Adrenal gland (tissue), 12 donors: ENCODE results near the gene NLRP9. TPM values are rescaled to one million over a fixed set of nuclear protein-coding genes. Genes with fewer than 3 reads are reported as not detected.

Experiments used
- DNase-seq, 7 donors: peaks; one replicate each; pipeline ENCODE4 v3.0.0-alpha.2; 2019 to 2020
- H3K27ac ChIP-seq, 5 donors: fragments of 200-600 bp; sonication (generic) in 4 of 5; 1 replicate in 3 of 5; 2 replicates in 2 of 5; pipeline versions ENCODE4 v1.5.1 to v1.8.0; 2016 to 2020; ENCODE audit warnings: mild to moderate bottlenecking in 1 of 5
- H3K27me3 ChIP-seq: fragments of 200-600 bp; 2 replicates; pipeline ENCODE4 v1.8.0; 2021
- H3K36me3 ChIP-seq, 2 donors: fragments of 200-600 bp; replicated peaks in 1 of 2; 1 replicate in 1 of 2; 2 replicates in 1 of 2; pipeline versions ENCODE4 v1.5.1 to v1.8.0; 2018 to 2022
- H3K4me1 ChIP-seq, 2 donors: fragments of 200-600 bp; replicated peaks in 1 of 2; 1 replicate in 1 of 2; 2 replicates in 1 of 2; pipeline versions ENCODE4 v1.5.1 to v1.8.0; 2018 to 2021
- H3K4me3 ChIP-seq, 4 donors: fragments of 200-600 bp; sonication (generic) in 3 of 4; one replicate each; pipeline ENCODE4 v1.5.1; 2016 to 2018
- H3K9me3 ChIP-seq, 3 donors: fragments of 200-600 bp; sonication (generic) in 1 of 3; replicated peaks in 1 of 3; 1 replicate in 2 of 3; 2 replicates in 1 of 3; pipeline versions ENCODE4 v1.5.1 to v1.8.0; 2016 to 2021
- CTCF ChIP-seq, 6 experiments: fragments of 450-650 bp in 4 of 6; fragments of 200-600 bp in 2 of 6; sonication (generic) in 1 of 6; IDR thresholded peaks; 1 replicate in 5 of 6; 2 replicates in 1 of 6; pipeline versions ENCODE4 v1.5.1 to v1.8.0; 2016 to 2021; ENCODE audit warnings: antibody characterized with exemption in 6 of 6, mild to moderate bottlenecking in 2 of 6, moderate library complexity in 1 of 6
- POLR2A ChIP-seq, 2 donors: fragments of 450-650 bp; IDR thresholded peaks; one replicate each; pipeline ENCODE4 v1.6.1; 2017; ENCODE audit warnings: antibody characterized with exemption in 2 of 2, mild to moderate bottlenecking in 2 of 2, moderate library complexity in 1 of 2
- WGBS, 4 donors: extraction: QIAGEN DNeasy Blood & Tissue Kit in 2 of 4; methylation state at CpG; one replicate each; pipeline versions ENCODE4 v1.1.5 to v1.1.7; 2013 to 2017; 5-methylcytosine and 5-hydroxymethylcytosine counted together
- intact Hi-C, 2 donors: fragments of 100-400 bp; cut with DNase I; formaldehyde crosslinking; loops; one replicate each; pipeline versions ENCODE4 v1.14.1 to v1.15.0; 2022 to 2023
- polyA plus RNA-seq, 3 donors: library from polyadenylated mRNA; stranded (reverse); fragments of 200-250 nt in 2 of 3; fragments of 350-450 nt in 1 of 3; fragmentation: Illumina TruSeq in 1 of 3; extraction: RNeasy Lipid Tissue Mini Kit (QIAGEN cat#74804) in 1 of 3; gene quantifications; one replicate each; pipeline ENCODE4 v1.2.3, GENCODE V29; 2013 to 2014
- total RNA-seq, 9 donors: library from RNA; depleted of rRNA in 4 of 9; stranded (reverse); fragments of >200 nt in 4 of 9; fragments of 120-200 nt in 1 of 9; fragmentation: NEBNext Ultra II Directional in 1 of 9; extraction: Animal tissue kit (Norgen Biotek cat#: 25700) in 1 of 9; gene quantifications; one replicate each; pipeline versions ENCODE4 v1.1.0 to v1.2.4, GENCODE V29; 2013 to 2023
- donor health status: healthy with polysubstance abuse.
- donor health status: Bipolar disorder and iron deficiency.
- donor health status: DM: yes; HTN: yes; CAD: no.
- donor health status: DM: no; HTN: no; CAD: no.
- donor health status: DM: no; HTN: no; CAD: no.
- donor health status: DM: yes; HTN: yes; CAD: no.

Gene NLRP9
- total and polyA plus RNA-seq, 12 donors = not detected

GRCh38 chr19:55700813-55701212 is 37.4 kb downstream of the NLRP9 start:
- TF ChIP-seq CTCF (IDR thresholded peaks at IDR 0.05) (no peak), POLR2A (IDR thresholded peaks at IDR 0.05) (no peak)
- Histone ChIP-seq H3K4me1 (no peaks in the 10 kb centered on the region), H3K9me3 (no peaks in the 10 kb centered on the region), H3K27me3 (no peaks in the 10 kb centered on the region), H3K27ac (no peak overlapping the region), H3K4me3 (no peak overlapping the region), H3K36me3 (peaks cover 0 to 33% of the 10 kb centered on the region in 2 donors)
- peak in 2 of 7 donors; percentile 17 to 41 for DNase-seq
- intact Hi-C loops = no loop called here
- WGBS, 4 donors = 92 to 97% (median 96%) methylated on average over 7 to 12 of the region's 12 CpGs

- WGBS, 4 donors = 89 to 90% (median 90%) methylated on average over 11 of the region's 11 CpGs
- intact Hi-C loops = no loop called here
- Histone ChIP-seq H3K36me3 (peaks cover 0 to 49% of the 10 kb centered on the region in 2 donors), H3K27ac (no peak overlapping the region), H3K9me3 (no peaks in the 10 kb centered on the region), H3K4me3 (no peak overlapping the region), H3K4me1 (no peaks in the 10 kb centered on the region), H3K27me3 (no peaks in the 10 kb centered on the region)
- peak in 2 of 7 donors; percentile 18 to 45 for DNase-seq
- TF ChIP-seq CTCF (IDR thresholded peaks at IDR 0.05) (no peak), POLR2A (IDR thresholded peaks at IDR 0.05) (no peak)
Observed at GRCh38 chr19:55699221-55699620, 39.0 kb downstream of the NLRP9 start.

GRCh38 chr19:55698256-55698655 is 39.9 kb downstream of the NLRP9 start:
- intact Hi-C loops = no loop called here
- Histone ChIP-seq H3K36me3 (peaks cover 0 to 59% of the 10 kb centered on the region in 2 donors), H3K4me1 (no peaks in the 10 kb centered on the region), H3K9me3 (no peaks in the 10 kb centered on the region), H3K27me3 (no peaks in the 10 kb centered on the region), H3K27ac (no peak overlapping the region), H3K4me3 (no peak overlapping the region)
- 91 to 97% (median 96%) methylated on average over 17 of the region's 17 CpGs for WGBS, 4 donors
- peak in 2 of 7 donors; percentile 20 to 38 for DNase-seq
- TF ChIP-seq CTCF (IDR thresholded peaks at IDR 0.05) (no peak), POLR2A (IDR thresholded peaks at IDR 0.05) (no peak)

DNA sequence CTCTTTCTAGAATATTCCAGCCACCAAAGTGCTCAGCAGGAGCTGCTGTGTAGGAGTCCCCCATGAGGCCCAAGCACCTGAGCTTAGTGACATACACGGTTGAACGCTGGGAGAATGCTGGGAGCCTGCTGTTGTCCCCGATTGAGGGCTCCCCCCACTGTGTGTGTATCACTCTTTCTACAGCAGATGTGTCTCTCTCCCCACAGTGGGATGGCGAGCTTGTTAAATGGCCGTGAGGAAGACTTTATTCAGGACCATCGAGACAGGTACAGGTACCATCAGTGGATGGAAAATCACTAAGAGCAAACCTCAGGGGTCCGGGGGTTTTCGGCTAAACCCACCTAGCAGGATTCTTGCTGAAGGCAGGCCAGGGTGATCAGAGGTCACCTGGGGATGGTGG is 40.5 kb downstream of the NLRP9 start:
- 86 to 95% (median 92%) methylated on average over 8 of the region's 8 CpGs for WGBS, 4 donors
- H3K27ac ChIP-seq = no peak overlapping the region
- peaks cover 0 to 64% of the 10 kb centered on the region in 2 donors for H3K36me3 ChIP-seq
- no peaks in the 10 kb centered on the region for H3K9me3 ChIP-seq
- H3K27me3 ChIP-seq = no peaks in the 10 kb centered on the region
- TF ChIP-seq POLR2A (IDR thresholded peaks at IDR 0.05) (no peak), CTCF (IDR thresholded peaks at IDR 0.05) (no peak)
- H3K4me1 ChIP-seq = no peaks in the 10 kb centered on the region
- peak in 2 of 7 donors; percentile 13 to 41 for DNase-seq
- intact Hi-C loops = no loop called here
- H3K4me3 ChIP-seq = no peak overlapping the region
